ENCODE results near the gene LRRC47.
A peak's percentile ranks its signal among the peaks of the same experiment; 100 is the strongest.

The LRRC47 gene

DNA sequence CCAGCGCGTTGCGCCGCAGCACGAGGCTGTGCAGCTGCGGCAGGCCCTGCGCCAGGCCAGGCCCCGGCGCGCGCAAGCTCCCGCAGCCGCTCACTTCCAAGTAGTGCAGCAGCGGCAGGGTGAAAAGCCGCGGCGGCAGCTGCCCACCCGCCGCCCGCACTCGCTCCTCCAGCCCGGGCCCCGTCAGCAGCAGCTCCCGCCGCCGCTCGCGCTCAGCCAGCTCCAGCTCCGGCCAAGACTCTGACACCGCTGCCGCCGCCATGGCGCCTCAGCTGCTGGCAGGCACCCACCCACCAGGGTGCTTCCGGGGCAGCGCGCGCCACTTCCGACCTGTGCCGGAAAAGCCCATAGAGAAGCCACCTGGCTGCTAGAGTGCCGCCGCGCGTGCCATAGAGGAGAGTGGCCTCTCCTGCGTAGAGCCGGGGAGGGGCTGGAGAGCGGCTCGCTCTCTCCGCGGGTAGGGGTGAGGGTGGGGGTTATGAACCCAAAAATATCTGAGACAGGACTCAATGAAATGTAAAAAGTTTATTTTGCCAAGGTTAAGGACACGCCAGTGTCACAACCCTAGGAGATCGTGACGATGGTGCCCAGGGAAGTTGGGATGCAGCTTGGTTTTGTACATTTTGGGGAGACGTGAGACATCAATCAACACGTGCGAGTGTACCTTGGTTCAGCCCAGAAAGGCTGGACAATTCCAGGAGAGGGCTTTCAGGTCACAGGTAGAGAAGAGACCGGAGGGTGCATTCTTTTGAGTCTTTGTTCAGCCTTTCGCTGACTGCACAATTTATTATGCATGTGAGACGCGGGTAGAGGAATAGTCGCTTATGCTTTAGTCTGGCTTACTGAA lies at the start of gene LRRC47:
TSS of gene LRRC47 (minus strand) at position 284 of the 847 bp plus-strand sequence. CDS start at position 262, 22 bp downstream.
- peak; percentile 94 for DNase-seq (ENCODE audit: low spot score)

DNA sequence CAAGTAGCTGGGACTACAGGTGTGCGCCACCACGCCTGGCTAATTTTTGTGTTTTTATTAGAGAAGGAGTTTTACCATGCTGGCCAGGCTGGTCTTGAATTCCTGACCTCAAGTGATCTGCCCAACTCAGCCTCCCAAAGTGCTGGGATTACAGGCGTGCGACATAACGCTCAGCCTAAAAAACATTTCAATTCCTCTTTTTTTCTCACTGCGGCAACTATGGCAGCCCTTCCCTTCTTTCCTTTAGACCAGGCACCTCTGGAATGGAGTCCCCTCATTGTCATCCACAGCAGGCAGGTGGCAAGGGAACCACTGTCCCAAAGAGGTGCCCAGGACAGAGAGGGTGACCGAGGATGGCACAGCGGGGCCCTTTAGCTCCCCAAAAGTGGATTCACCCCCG lies 46.6 kb upstream of the LRRC47 start:
- DNase-seq (ENCODE audit: low spot score), result no peak

DNA sequence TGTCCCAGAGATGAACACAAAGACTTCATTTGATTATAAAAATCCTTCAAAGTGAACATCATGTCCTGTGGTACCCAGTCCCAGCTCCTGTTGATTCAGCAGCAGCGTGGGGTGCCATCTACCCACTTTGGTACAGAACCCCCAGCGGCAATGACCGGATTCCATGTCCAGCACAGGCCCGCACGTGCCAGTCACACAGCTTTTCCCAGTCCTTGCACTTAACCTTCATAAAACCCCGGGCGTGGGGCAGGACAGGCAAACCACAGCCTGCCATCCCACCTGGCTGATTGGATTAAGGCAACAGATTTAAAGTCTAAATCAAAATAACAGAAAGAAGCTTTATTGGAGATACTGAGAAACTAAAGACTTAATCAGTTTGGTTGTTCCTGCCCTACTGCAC lies 45.2 kb upstream of the LRRC47 start:
- no peak for DNase-seq (ENCODE audit: low spot score)

- no peak for DNase-seq (ENCODE audit: low spot score)
Measured at GRCh38 chr1:3838788-3839187, 42.5 kb upstream of the LRRC47 start.

- no peak for DNase-seq (ENCODE audit: low spot score)
Measured at GRCh38 chr1:3837685-3838084, 41.4 kb upstream of the LRRC47 start.

DNA sequence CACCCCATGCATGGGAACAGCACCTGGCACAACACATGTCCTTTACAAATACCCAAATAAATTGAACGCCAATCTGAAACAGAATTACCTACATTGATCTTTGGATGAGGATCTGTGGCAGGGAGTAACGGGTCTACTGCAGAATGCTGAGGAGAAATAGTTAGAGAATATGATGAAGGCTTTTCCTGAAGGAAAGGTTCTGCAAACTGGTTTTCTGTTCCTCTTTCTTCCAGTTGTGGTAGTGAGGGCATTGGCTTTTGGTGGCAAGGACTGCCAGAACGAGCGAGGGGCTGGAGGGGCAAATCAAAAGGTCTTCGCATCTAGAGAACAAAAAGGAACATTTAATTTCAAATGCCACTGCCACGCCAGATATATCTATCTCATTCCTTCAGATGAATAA lies 40.9 kb upstream of the LRRC47 start:
- DNase-seq (ENCODE audit: low spot score), result no peak

- DNase-seq (ENCODE audit: low spot score), result peak; percentile 93
Measured at GRCh38 chr1:3836421-3836820, 40.1 kb upstream of the LRRC47 start.

DNA sequence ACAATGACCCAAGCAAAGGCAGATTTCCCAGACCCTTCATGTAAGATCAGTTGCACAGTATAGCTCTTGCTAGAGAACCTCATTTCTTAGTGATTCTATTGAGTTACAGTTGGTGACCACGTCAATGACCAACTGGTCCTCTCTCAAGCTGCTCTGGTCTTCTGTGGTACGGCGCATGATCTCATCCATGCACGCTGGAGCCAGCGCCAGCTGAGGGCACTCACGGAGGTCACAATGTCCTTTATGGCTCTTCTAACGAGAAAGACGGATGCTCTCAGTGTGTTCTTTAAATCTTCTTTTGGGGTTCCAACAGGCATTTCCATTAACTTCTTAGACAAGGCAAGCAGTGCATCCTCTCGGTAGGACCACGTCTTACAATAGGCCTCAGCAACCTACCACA lies 38.4 kb upstream of the LRRC47 start:
- DNase-seq (ENCODE audit: low spot score), result no peak

DNA sequence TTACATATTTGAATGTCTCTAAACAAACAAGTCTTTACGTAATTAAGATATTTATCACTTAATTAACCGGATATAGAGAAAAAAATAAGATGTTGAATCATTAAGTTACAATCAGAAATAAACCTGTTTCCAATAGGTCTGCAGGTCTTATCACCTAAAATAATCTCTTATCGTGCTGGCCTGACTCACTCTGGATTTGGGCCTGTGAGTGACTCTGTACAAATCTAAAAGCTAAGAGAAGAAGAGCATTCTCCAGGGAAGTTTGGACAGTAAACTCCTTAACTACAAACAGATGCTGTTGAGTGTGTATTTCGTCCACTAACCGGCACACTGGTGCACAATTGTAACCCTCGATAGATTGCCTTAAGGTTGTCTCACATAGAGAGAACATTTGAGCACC lies 35.4 kb upstream of the LRRC47 start:
- DNase-seq (ENCODE audit: low spot score), result no peak

DNA sequence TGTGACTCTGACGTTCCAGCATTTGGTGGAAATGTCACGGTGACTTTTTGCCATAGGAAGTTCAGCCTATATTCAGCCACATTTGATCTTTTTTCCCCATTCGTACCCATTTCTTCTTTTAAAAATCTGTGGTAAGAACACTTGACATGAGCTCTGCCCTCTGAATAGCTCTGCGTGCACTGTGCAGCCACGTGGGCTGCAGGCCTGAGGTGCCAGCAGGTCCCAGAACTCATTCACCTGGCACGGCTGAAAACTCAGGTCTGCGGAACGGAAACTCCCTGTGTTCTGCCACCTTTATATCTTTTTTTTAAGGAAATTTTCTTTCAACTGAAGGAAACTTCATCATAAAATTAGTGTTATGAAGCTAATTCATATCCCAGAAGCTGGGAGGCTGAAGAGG lies 32.1 kb upstream of the LRRC47 start:
- no peak for DNase-seq (ENCODE audit: low spot score)

DNA sequence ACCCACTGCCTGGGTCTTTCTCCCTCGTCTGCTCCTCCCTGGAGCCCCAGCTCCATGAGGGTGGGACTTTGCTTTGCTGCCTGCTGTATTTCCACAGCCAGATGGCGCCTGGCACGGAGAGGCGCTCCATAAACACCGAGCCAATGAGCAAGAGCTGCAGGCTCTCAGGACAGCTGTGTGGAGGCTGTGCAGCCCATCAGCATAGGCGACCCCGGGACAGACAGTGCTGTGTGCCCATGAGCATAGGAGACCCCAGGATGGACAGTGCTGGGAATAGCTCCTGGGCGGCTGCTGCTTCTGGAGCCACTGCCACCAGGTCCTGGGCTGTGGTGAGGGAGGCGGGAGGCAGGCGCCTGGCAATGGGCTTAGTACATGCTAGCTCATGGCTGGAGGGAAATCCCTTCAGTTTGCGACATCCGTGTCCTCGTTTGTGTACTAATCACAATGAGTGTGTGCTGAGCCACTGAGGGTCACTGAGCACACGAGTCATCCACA lies 31.6 kb upstream of the LRRC47 start:
- DNase-seq (ENCODE audit: low spot score), result no peak

DNA sequence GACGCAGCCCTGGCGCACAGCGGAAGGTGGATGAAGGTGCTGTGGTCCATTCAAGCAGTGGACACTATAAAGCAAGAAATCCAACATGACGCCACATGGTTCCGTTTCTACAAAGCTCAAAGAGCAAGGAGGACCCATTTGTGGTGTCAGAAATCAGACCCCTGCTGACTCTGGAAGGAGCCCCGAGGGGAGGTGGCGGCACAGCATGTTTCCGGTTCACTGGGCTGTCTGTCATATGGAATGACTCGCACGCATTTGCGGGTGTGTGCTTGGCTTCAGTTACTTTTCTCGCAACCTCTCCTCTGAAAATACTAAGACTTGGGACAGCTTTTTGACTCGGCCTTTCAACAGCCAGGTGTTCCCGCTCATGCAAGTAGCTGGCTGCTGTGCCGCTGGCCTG lies 29.1 kb upstream of the LRRC47 start:
- no peak for DNase-seq (ENCODE audit: low spot score)

DNA sequence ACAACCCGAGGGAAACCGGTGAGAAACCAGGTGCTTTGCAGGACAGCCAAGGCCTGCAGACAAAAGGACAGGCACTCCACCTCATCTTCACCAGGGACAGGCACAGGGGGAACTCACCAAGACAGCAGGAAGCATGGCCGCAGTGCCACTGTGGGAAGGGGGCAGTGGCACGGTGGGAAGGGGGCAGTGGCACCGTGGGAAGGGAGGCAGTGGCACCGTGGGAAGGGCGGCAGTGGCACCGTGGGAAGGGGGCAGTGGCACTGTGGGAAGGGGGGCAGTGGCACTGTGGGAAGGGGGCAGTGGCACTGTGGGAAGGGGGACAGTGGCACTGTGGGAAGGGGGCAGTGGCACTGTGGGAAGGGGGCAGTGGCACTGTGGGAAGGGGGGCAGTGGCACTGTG lies 28.4 kb upstream of the LRRC47 start:
- no peak for DNase-seq (ENCODE audit: low spot score)

DNA sequence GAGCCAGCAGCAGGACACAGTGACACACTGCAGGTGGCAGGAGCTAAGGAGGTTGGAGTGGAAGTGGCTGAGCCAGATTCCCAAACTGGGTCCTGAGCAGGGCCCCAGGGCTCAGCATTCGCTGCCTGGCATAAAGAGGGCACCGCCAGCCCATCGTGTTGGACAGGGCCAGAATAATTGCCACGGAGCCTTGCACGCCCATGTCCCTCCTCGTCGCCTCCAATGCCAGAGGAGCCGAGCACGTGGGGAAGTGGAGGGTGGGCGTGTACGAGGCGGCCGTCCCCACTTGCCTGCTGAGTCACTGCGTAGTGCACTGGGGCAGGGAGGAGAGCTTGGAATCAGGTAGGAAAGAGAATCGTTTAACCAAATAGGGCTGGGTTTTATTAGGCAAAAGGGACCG lies 26.1 kb upstream of the LRRC47 start:
- no peak for DNase-seq (ENCODE audit: low spot score)

DNA sequence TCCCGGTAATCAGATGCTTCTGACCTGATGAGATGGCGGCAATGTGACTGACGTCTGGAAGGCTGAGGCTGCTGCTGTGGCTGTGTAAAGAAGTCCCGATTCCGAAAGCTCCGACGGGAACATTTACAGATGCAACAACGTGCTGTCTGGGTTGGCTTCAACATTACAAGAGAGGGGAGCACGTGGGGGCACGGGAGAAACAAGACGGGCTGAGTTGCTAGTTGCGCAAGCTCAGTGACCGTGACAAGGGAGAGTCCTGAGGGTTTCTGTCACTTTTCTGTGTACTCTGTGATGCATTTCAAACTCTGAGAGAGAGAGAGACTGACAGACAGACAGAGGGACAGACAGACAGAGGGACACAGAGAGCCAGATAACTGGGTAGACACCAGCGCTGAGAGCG lies 25.6 kb upstream of the LRRC47 start:
- no peak for DNase-seq (ENCODE audit: low spot score)

DNA sequence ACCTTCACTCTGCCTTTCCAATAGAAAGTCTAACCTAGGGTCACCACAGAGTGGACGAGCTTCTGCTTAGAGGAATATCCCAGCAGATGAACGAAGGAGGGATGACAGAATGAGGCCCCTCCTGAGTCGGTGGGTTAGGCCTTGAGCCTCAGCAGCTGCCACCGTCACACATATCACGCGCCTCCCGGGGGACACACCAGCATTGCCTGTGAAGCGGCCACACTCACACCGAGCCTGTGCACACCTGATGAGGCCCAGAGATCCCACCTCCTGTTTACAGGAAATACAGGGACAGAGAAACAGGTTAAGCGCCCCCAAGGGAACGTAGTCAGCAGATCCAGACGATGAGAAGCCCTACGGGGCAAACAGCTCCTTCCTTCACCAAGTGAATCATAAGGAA lies 25.1 kb upstream of the LRRC47 start:
- no peak for DNase-seq (ENCODE audit: low spot score)

- DNase-seq (ENCODE audit: low spot score), result no peak
Measured at GRCh38 chr1:3821004-3821403, 24.7 kb upstream of the LRRC47 start.

DNA sequence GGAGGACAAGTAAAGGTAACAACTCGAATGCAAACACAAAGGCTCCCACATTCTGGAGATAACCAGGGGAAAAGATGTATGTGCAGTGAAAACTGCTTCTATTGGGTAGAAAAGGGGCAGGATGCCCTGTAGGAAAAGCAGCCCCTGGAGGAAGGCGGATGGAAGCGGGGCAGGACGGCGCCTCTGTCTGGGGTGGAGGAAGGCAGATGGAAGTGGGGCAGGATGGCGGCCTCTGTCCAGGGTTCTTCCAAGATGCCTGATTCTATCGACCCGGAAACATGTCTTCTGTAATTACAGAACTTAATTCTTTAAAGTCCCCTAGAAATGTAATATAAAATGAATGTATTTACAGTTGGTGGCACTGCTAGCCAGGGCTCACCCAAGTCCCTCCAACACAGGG lies 24.0 kb upstream of the LRRC47 start:
- no peak for DNase-seq (ENCODE audit: low spot score)

DNA sequence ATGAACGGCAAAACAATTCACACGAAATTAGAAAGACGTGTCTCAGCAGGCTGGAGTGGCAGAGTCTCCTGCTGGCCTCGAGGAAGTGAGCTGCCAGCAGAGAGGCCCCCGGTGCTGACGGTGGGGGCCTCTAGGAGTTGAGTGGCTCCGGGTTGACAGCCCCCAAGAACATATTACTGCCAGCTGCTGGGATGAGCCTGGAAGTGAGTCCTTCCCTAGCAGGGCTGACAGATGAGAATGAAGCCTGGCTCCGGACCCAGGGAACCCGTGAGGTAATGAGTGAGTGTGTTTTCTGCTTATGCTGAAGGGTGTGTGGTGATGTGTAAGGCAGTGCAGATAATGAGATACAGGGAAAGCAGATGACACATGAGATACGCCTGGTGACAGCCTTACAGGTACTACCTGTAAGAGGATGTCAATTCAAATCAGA lies 23.5 kb upstream of the LRRC47 start:
- DNase-seq (ENCODE audit: low spot score), result no peak

- DNase-seq (ENCODE audit: low spot score), result no peak
Measured at GRCh38 chr1:3817821-3818597, 21.7 kb upstream of the LRRC47 start.

DNA sequence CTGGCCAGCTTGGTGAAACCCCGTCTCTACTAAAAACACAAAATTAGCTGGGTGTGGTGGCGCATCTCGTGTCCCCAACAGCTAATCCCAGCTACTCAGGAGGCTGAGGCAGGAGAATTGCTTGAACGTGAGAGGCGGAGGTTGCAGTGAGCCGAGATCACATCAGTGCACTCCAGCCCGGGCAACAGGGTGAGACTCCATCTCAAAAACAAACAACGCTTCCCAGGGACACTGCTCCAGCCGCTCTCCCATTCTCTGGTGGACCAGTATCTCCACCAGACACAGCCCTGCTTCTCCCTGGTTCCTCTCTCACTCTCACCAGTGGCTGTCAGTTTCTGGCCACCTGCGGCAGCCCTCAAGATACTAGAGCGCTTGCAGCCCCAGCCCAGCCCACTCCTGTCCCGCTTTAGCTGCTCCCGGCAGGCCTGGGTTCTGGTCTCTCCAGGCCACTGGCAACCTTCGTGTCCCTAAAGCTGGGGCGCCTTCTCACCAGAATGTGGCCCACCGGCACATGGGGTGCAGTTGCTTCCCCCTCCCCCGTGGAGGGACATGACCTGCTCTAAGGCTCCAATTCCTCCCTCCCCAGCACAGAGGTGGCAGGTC lies 20.9 kb upstream of the LRRC47 start:
- DNase-seq (ENCODE audit: low spot score), result no peak

GRCh38 chr1:3816331-3817137 lies 20.2 kb upstream of the LRRC47 start:
- DNase-seq (ENCODE audit: low spot score), result no peak

Measured in RKO (cell line).